K562 (cell line): ENCODE results near the gene HSDL2. TPM values are rescaled to one million over a fixed set of nuclear protein-coding genes. Genes with fewer than 3 reads are reported as not detected.

Experiments used
- ATF7 ChIP-seq: fragments of 450-650 bp; IDR thresholded peaks from 2 replicates; pipeline ENCODE4 v1.7.1; 2014; ENCODE audit warnings: mild to moderate bottlenecking, moderate library complexity
- CREB1 ChIP-seq, 2 experiments: sonication (generic) in 1 of 2; formaldehyde crosslinking in 1 of 2; IDR thresholded peaks; 2 replicates each; pipeline versions ENCODE4 v1.6.1 to v1.8.0; 2012 to 2022; ENCODE audit warnings: inconsistent platforms in 1 of 2, mild to moderate bottlenecking in 1 of 2, missing genetic modification reagents in 1 of 2, moderate library complexity in 1 of 2
- CTBP1 ChIP-seq: fragments of 450-650 bp; IDR thresholded peaks from 2 replicates; pipeline ENCODE4 v1.6.1; 2016; ENCODE audit warnings: borderline replicate concordance
- CXXC5 ChIP-seq: fragments of 250-450 bp; sonication (Bioruptor Pico); IDR thresholded peaks from 2 replicates; pipeline ENCODE4 v1.8.0; 2022; ENCODE audit warnings: inconsistent platforms, mild to moderate bottlenecking, moderate library complexity
- FOXK1 ChIP-seq: sonication (generic); formaldehyde crosslinking; IDR thresholded peaks from 2 replicates; pipeline ENCODE4 v1.8.0; 2022; ENCODE audit warnings: missing genetic modification reagents, mild to moderate bottlenecking, borderline replicate concordance
- MECOM ChIP-seq: fragments of 250-450 bp; sonication (Bioruptor Pico); IDR thresholded peaks from 2 replicates; pipeline ENCODE4 v1.8.0; 2022; ENCODE audit warnings: inconsistent platforms
- RBM17 ChIP-seq: fragments of 200-400 bp; formaldehyde crosslinking; IDR thresholded peaks from 2 replicates; pipeline ENCODE4 v1.6.1; 2017; ENCODE audit warnings: low read depth, mild to moderate bottlenecking, low read length, borderline replicate concordance
- RHOXF2B ChIP-seq: fragments of 250-450 bp; sonication (Bioruptor Pico); conservative IDR thresholded peaks from 2 replicates; pipeline ENCODE4 v1.5.1; 2021
- SMAD4 ChIP-seq: fragments of 250-450 bp; sonication (Bioruptor Pico); conservative IDR thresholded peaks from 2 replicates; pipeline ENCODE4 v1.8.0; 2021; ENCODE audit warnings: inconsistent platforms, mild to moderate bottlenecking, moderate library complexity
- SP2 ChIP-seq: IDR thresholded peaks from 2 replicates; pipeline ENCODE4 v1.6.1; 2011; ENCODE audit warnings: mild to moderate bottlenecking, low read depth, low read length, moderate library complexity; ENCODE audit not compliant: poor library complexity, severe bottlenecking; ENCODE audit errors: extremely low read depth
- SRSF9 ChIP-seq: fragments of 200-400 bp; formaldehyde crosslinking; IDR thresholded peaks from 2 replicates; pipeline ENCODE4 v1.6.1; 2017; ENCODE audit warnings: low read depth, low read length, borderline replicate concordance
- VEZF1 ChIP-seq: fragments of 200-800 bp; sonication (Bioruptor generic); IDR thresholded peaks from 2 replicates; pipeline ENCODE4 v1.6.1; 2017; ENCODE audit warnings: missing genetic modification characterization, missing compliant biosample characterization
- ZNF134 ChIP-seq: fragments of 250-450 bp; sonication (Bioruptor Pico); conservative IDR thresholded peaks from 2 replicates; pipeline ENCODE4 v1.4.0; 2020
- ZNF175 ChIP-seq: fragments of 200-800 bp; sonication (Bioruptor generic); IDR thresholded peaks from 2 replicates; pipeline ENCODE4 v1.6.1; 2016; ENCODE audit warnings: low read depth, mild to moderate bottlenecking, missing genetic modification characterization, missing compliant biosample characterization
- ZNF57 ChIP-seq: fragments of 450-650 bp; formaldehyde crosslinking; IDR thresholded peaks from 2 replicates; pipeline ENCODE4 v1.4.0; 2020; ENCODE audit warnings: mild to moderate bottlenecking, moderate library complexity
- ZNF707 ChIP-seq: fragments of 250-450 bp; sonication (Bioruptor Pico); conservative IDR thresholded peaks from 2 replicates; pipeline ENCODE4 v1.8.0; 2022; ENCODE audit warnings: inconsistent platforms, mild to moderate bottlenecking, moderate library complexity
- polyA plus RNA-seq, 8 experiments: library from polyadenylated mRNA; depleted of rRNA in 4 of 8; stranded (reverse) in 5 of 8; unstranded in 3 of 8; fragments of >200 nt; fragmentation: Nextera tagmentation in 2 of 8; fragmentation: Illumina TruSeq in 1 of 8; extraction: Ambion mirVana in 2 of 8; extraction: Trizol in 1 of 8; gene quantifications; 2 replicates each; pipeline versions ENCODE4 v1.2.1 to v1.2.3, GENCODE V29; 2011 to 2014; ENCODE audit warnings: inconsistent platforms in 1 of 8, missing spikeins in 1 of 8
- total RNA-seq, 7 experiments: library from RNA; depleted of rRNA in 6 of 7; stranded (reverse); fragments of >200 nt in 6 of 7; fragmentation: Illumina TruSeq in 2 of 7; extraction: Trizol in 2 of 7; gene quantifications; 2 replicates each; pipeline versions ENCODE4 v1.2.1 to v1.2.3, GENCODE V29; 2011 to 2021; ENCODE audit warnings: low replicate concordance in 1 of 7
- TF ChIP-seq, protein P1 (sequence below), 2 experiments: fragments of 450-650 bp; IDR thresholded peaks; 2 replicates each; pipeline ENCODE4 v1.6.1; 2018; ENCODE audit warnings: mild to moderate bottlenecking in 2 of 2, low read depth in 1 of 2; ENCODE audit not compliant: partially characterized antibody in 2 of 2
- TF ChIP-seq, protein P2 (sequence below): fragments of 450-650 bp; IDR thresholded peaks from 2 replicates; pipeline ENCODE4 v1.6.1; 2016; ENCODE audit warnings: low read depth, mild to moderate bottlenecking, moderate library complexity
- TF ChIP-seq, protein P3 (sequence below): sonication (generic); formaldehyde crosslinking; IDR thresholded peaks from 2 replicates; pipeline ENCODE4 v1.8.0; 2022; ENCODE audit warnings: mild to moderate bottlenecking, low read depth, missing genetic modification reagents
- TF ChIP-seq, protein P4 (sequence below): sonication (generic); formaldehyde crosslinking; IDR thresholded peaks from 2 replicates; pipeline ENCODE4 v1.9.0; 2022; ENCODE audit warnings: mild to moderate bottlenecking, missing genetic modification reagents

Gene HSDL2
- total and polyA plus RNA-seq, 9 of the 15 experiments (the other 6 are each of a cell fraction or from before 2014, with no cell fraction given): 22.8 to 74.1 (median 35.6) TPM

- TF ChIP-seq, protein P1, sequence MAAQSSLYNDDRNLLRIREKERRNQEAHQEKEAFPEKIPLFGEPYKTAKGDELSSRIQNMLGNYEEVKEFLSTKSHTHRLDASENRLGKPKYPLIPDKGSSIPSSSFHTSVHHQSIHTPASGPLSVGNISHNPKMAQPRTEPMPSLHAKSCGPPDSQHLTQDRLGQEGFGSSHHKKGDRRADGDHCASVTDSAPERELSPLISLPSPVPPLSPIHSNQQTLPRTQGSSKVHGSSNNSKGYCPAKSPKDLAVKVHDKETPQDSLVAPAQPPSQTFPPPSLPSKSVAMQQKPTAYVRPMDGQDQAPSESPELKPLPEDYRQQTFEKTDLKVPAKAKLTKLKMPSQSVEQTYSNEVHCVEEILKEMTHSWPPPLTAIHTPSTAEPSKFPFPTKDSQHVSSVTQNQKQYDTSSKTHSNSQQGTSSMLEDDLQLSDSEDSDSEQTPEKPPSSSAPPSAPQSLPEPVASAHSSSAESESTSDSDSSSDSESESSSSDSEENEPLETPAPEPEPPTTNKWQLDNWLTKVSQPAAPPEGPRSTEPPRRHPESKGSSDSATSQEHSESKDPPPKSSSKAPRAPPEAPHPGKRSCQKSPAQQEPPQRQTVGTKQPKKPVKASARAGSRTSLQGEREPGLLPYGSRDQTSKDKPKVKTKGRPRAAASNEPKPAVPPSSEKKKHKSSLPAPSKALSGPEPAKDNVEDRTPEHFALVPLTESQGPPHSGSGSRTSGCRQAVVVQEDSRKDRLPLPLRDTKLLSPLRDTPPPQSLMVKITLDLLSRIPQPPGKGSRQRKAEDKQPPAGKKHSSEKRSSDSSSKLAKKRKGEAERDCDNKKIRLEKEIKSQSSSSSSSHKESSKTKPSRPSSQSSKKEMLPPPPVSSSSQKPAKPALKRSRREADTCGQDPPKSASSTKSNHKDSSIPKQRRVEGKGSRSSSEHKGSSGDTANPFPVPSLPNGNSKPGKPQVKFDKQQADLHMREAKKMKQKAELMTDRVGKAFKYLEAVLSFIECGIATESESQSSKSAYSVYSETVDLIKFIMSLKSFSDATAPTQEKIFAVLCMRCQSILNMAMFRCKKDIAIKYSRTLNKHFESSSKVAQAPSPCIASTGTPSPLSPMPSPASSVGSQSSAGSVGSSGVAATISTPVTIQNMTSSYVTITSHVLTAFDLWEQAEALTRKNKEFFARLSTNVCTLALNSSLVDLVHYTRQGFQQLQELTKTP (IDR thresholded peaks at IDR 0.05; ENCODE audit: low read depth in 1 of 2, partially characterized antibody in 2 of 2): peak; percentile 89
- TF ChIP-seq ZNF175 (CRISPR knock-in tag): peak; percentile 90; the same call in 1 of the 2 replicates
- TF ChIP-seq, protein P2, sequence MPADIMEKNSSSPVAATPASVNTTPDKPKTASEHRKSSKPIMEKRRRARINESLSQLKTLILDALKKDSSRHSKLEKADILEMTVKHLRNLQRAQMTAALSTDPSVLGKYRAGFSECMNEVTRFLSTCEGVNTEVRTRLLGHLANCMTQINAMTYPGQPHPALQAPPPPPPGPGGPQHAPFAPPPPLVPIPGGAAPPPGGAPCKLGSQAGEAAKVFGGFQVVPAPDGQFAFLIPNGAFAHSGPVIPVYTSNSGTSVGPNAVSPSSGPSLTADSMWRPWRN: peak; percentile 94
- TF ChIP-seq ZNF57: no peak
- no peak for TF ChIP-seq FOXK1 (CRISPR knock-in tag)
- 0 out of 2 replicates have a peak, but pooled peaks have one; percentile 66 for TF ChIP-seq RHOXF2B
- no peak for TF ChIP-seq ZNF134 (CRISPR knock-in tag)
- TF ChIP-seq CREB1 (IDR thresholded peaks at IDR 0.05): peak; percentile 68; the same call in 1 of the 2 replicates
- TF ChIP-seq CREB1 (CRISPR knock-in tag; IDR thresholded peaks at IDR 0.05): no peak
- TF ChIP-seq, protein P3, sequence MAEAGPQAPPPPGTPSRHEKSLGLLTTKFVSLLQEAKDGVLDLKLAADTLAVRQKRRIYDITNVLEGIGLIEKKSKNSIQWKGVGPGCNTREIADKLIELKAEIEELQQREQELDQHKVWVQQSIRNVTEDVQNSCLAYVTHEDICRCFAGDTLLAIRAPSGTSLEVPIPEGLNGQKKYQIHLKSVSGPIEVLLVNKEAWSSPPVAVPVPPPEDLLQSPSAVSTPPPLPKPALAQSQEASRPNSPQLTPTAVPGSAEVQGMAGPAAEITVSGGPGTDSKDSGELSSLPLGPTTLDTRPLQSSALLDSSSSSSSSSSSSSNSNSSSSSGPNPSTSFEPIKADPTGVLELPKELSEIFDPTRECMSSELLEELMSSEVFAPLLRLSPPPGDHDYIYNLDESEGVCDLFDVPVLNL (CRISPR knock-in tag): no peak
- TF ChIP-seq SMAD4 (CRISPR knock-in tag): peak; percentile 83
- TF ChIP-seq CTBP1: peak; percentile 88
- TF ChIP-seq ZNF707 (CRISPR knock-in tag): no peak
- no peak for TF ChIP-seq SP2
- TF ChIP-seq, protein P4, sequence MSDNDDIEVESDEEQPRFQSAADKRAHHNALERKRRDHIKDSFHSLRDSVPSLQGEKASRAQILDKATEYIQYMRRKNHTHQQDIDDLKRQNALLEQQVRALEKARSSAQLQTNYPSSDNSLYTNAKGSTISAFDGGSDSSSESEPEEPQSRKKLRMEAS (CRISPR knock-in tag): no peak
- TF ChIP-seq MECOM: peak; percentile 80
- TF ChIP-seq VEZF1 (CRISPR knock-in tag): peak; percentile 70
- TF ChIP-seq ATF7: peak; percentile 83
- TF ChIP-seq CXXC5: peak; percentile 63
- no peak for TF ChIP-seq RBM17
- no peak for TF ChIP-seq SRSF9
Observed at GRCh38 chr9:112422417-112423148, 42.7 kb downstream of the HSDL2 start (continued).
